Measurements from ENCODE around the gene SNRPA1.

GRCh38 chr15:101316529-101316928 is 21.5 kb upstream of the SNRPA1 start:
- no peak for TF ChIP-seq CTCF (IDR thresholded peaks at IDR 0.05 in 4 of 5, conservative IDR thresholded peaks at IDR 0.05 in 1 of 5)
- no peak for TF ChIP-seq POLR2A (IDR thresholded peaks at IDR 0.05)
